RKO (cell line): ENCODE data around the gene IFIT1.
"Not testable (repeated sequence)": the region's sequence is repeated elsewhere in the genome, so short reads cannot be mapped to it uniquely, and the experiment has no call there.

Experiments used
- DNase-seq: peaks from one replicate; pipeline ENCODE4 v3.0.0-alpha.2; 2016; ENCODE audit warnings: low spot score

Gene IFIT1

DNA sequence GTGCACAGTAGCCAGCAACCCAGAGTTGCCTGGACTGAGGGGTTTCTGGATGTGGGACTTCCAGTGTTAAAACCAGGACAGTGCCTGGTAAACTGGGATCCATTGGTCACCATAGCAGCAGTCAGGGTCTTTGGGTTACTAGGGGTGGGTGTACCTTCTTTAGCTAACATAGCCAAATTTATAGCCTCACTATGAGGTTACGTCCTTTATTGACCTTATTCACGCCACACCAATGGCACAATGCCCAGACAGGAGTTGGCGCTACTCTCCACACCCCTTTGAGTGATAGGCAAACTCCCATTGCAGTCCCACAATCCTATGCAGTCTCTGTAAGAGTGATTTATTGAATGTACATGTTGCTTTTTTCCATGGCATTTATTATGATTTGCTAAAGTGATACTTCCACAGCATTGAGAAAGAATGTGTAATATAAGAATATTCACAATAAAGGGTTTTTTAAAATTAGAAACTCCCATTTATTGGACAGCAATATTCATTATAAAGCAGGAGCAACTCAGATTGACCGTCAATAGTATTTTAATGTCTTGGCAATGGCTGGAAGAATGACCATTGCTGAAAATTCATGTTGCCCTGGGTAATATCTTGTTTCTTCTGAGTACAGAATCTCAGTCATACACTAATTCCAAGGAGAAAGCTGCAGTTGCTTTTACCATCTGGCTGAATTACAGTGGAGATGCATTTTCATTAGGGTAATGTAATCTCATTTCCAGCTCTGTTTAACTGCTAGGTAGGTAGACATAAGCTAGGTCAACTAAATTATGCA, 48.0 kb downstream of the IFIT1 start:
- DNase-seq = no peak

DNA sequence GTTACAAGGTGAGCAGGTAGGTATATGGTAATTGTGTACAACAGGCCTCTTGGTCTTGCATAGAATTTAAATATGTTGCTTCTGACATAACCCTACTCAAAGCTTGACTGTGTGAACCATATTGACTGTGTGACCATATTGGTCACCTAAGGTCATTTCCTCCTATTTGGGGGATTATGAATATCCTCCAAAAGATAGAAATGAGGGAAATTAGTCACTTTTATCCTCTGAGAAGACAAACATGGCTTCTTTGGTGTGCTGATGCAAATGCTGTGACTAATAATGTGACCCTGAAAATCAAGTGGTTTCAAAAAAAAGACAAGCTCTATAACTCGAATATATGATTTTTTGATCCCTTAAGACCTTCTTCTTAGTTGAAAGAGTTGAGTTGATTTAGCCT, 49.9 kb downstream of the IFIT1 start:
- DNase-seq = no peak

DNA sequence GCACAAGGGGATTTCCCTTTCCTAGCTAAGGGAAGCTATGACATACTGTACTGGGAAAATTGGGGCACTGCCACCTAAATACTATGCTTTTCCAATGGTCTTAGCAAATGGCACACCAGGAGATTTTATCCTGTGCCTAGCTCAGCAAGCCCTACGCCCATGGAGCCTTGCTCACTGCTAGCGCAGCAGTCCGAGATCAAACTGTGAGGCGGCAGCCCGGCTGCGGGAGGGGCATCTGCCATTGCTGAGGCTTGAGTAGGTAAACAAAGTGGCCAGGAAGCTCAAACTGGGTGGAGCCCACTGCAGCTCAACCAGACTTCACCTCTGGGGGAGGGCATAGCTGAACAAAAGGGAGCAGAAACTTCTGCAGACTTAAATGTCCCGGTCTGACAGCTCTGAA, 52.4 kb downstream of the IFIT1 start:
- DNase-seq = not testable (repeated sequence)

DNA sequence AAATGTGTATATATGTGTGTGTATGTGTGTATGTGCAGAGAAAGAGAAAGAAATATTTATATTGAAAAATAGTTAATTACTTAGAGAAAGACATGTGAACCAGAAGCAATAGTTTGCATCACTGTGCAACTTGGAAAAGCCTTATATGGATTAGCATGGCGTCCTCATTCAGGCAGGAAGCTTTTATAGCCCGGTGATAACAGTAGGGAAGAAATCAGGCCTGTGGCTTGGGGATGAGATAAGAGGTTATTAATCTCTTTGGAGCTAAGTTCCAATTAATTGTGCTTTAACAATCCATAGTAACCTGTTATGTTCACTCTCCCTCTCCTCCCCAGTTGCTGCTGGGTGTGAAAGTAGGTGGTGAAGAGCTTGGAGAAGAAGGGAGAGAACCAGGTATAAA, 58.5 kb downstream of the IFIT1 start:
- DNase-seq = no peak

DNA sequence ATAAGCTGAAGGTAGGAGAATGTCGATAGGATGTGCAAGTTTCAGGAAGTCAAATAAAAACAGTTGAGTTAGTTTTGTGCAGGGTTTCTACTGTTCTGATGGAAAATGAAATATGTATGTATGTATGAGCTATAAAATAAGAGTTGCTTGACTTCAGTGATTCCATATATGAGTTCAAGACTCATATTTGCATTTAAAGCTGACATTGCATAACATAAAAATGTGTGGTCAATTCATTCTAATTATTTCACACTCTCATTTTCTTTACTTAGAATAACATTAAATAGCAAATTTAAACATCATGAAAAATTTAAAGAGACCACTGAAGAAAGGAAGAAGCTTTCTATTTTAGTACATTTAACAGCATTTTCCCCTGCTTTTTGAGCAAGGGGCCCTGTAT, 59.8 kb downstream of the IFIT1 start:
- no peak for DNase-seq

DNA sequence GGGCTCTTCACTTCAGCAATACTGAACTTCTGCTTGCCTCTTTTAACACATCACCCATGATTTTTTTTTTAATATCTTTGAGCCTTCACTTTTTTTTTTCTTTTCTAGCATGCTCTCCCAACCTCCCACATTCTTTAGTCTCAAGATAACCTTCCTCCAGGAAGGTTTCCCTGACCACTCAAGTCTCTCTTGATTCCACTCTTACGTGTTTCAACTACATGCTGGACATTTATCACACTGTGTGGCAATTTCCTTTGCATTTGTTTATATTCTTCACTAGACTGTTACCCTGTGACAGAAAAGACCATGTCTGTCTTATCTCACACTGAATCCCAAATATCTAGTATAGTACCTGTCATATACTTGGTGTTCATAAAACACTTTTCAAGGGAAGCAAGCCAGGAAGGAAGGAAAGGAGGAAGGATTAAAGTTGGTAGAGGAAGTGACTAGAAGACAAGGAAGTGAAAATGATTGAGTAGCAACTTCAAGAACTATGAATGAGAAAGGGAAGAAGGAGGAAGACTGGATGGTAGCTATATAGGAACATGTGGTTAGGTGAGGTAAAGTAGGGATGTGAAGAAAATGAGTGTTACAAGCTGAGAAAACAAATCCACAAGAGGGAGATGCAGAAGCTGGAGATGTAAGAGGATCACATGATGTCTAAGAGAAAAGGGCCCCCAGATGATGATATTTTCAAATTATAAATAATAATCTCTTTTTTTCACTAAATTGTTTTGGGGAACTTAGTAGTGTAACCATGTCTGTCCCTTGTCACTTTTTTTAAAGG, 62.3 kb downstream of the IFIT1 start:
- no peak for DNase-seq
